ENCODE measurements around the gene IL3RA.
"Not testable (repeated sequence)": the region's sequence is repeated elsewhere in the genome, so short reads cannot be mapped to it uniquely, and the experiment has no call there.

The IL3RA gene

GRCh38 chrX:1336331-1336943 lies at the start of gene IL3RA:
IL3RA (plus strand) TSS chrX:1336785; CDS start chrX:1341766, 4,981 bp downstream.
- FAIRE-seq = no peak

- FAIRE-seq = peak; percentile 99
These were observed 47.0 kb upstream of the IL3RA start for GRCh38 chrX:1289535-1289934.

- no peak for FAIRE-seq
These were observed 45.4 kb upstream of the IL3RA start for GRCh38 chrX:1291110-1291740.

- FAIRE-seq = no peak
These were observed 43.9 kb upstream of the IL3RA start for GRCh38 chrX:1292575-1293290.

GRCh38 chrX:1294301-1295067 lies 42.1 kb upstream of the IL3RA start:
- no peak for FAIRE-seq

- FAIRE-seq = no peak
These were observed 41.0 kb upstream of the IL3RA start for GRCh38 chrX:1295550-1295949.

- FAIRE-seq = not testable (repeated sequence)
These were observed 39.0 kb upstream of the IL3RA start for GRCh38 chrX:1297591-1297990.

- FAIRE-seq = no peak
These were observed 36.1 kb upstream of the IL3RA start for GRCh38 chrX:1300449-1300848.

- FAIRE-seq = no peak
These were observed 31.2 kb upstream of the IL3RA start for GRCh38 chrX:1305411-1305810.

- no peak for FAIRE-seq
These were observed 29.5 kb upstream of the IL3RA start for GRCh38 chrX:1306909-1307625.

- no peak for FAIRE-seq
These were observed 28.8 kb upstream of the IL3RA start for GRCh38 chrX:1307626-1308340.

GRCh38 chrX:1308476-1308875 lies 28.1 kb upstream of the IL3RA start:
- FAIRE-seq = no peak

GRCh38 chrX:1308917-1309316 lies 27.7 kb upstream of the IL3RA start:
- not testable (repeated sequence) for FAIRE-seq

GRCh38 chrX:1313788-1314187 lies 22.8 kb upstream of the IL3RA start:
- FAIRE-seq = no peak

- FAIRE-seq = no peak
These were observed 20.1 kb upstream of the IL3RA start for GRCh38 chrX:1316527-1316926.

- FAIRE-seq = no peak
These were observed 14.9 kb upstream of the IL3RA start for GRCh38 chrX:1321674-1322073.

- no peak for FAIRE-seq
These were observed 14.2 kb upstream of the IL3RA start for GRCh38 chrX:1322393-1322792.

- FAIRE-seq = no peak
These were observed 13.3 kb upstream of the IL3RA start for GRCh38 chrX:1323315-1323714.

- no peak for FAIRE-seq
These were observed 11.0 kb upstream of the IL3RA start for GRCh38 chrX:1325515-1326116.

- FAIRE-seq = no peak
These were observed 8.8 kb upstream of the IL3RA start for GRCh38 chrX:1327651-1328304.

- no peak for FAIRE-seq
These were observed 6.0 kb upstream of the IL3RA start for GRCh38 chrX:1330605-1331004.
